Stimulated activated CD8-positive, alpha-beta memory T cell treated with anti-CD3 and anti-CD28 coated beads, Interleukin-4, amount 100 ng/mL, for 4 hours (primary cell): ENCODE results near the gene SIGLEC9.

ENCODE experiments used
- DNase-seq, 2 donors: peaks; one replicate each; pipeline ENCODE4 v3.0.0-alpha.2; 2020; ENCODE audit warnings: low read depth in 2 of 2, low spot score in 1 of 2

SIGLEC9 gene

DNA sequence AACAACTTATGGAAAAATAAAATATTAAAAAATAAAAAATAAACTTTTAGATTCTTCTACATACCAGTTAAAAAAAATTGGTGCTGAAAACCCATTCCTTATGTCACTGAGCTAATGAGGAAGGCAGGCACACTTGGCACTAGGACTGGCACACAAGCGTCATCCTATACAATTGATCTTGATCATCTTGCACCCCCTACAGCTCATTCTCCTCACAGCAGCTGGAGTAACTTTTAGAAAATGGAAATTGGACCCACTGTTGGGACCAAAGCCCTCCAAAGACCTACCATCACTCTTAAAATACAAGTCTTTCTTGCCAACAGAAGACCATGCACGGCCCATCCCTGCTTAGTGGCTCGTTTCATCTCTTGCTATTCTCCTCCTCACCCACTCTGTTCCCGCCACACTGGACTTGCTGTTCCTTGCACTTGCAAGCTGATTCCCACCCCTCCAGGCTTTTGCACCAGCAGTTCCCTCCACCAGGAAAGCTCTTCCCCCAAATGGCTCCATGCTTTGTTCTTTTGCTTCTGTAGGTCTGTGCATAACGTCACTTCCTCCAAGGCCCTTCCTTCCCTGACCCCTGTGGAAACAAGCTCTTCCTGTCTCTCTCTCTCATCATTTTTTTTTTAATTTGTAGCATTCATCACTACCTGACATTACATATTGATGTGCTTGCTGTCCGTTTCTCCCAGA lies 28.1 kb upstream of the SIGLEC9 start:
- no peak for DNase-seq

GRCh38 chr19:51097166-51097738 lies 27.5 kb upstream of the SIGLEC9 start:
- DNase-seq = peak; percentile 34 to 52

GRCh38 chr19:51097796-51098195 lies 26.9 kb upstream of the SIGLEC9 start:
- no peak for DNase-seq

DNA sequence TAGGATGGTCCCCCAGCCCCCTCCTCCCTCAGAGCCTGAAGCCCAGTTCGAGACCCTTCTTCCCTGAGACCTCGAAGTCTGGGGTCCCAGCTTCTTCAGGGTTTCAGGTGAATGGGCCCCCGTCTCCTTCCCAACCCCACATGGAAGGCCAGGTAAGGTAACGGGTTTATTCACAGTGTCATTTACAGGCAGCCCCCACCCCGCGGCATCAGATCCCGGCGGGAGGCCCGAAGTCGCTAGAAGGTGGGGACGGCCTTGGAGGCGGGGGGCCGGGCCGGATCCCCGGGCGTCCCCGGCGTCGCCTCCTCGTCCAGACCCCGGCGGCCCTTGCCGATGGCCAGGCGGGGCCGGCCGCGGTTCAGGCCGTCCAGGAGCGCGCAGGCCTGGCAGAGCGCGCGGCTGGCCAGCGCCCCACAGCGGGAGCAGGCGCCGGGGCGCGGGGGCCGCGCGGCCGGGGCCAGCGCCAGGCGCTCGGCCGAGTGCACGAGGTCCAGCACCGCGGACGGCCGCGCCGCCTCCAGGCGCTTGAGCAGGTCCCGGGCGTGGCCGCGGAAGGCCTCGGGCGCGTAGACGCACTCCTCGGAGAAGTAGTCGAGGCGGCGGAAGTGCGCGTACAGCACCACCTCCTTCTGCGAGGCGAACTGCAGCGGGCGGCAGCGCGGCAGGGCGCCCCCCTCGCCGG lies 26.2 kb upstream of the SIGLEC9 start:
- DNase-seq = no peak

GRCh38 chr19:51099047-51099382 lies 25.7 kb upstream of the SIGLEC9 start:
- DNase-seq = no peak

GRCh38 chr19:51100601-51101000 lies 24.1 kb upstream of the SIGLEC9 start:
- DNase-seq = no peak

- DNase-seq = no peak
Measured at GRCh38 chr19:51101171-51101865, 23.4 kb upstream of the SIGLEC9 start.

DNA sequence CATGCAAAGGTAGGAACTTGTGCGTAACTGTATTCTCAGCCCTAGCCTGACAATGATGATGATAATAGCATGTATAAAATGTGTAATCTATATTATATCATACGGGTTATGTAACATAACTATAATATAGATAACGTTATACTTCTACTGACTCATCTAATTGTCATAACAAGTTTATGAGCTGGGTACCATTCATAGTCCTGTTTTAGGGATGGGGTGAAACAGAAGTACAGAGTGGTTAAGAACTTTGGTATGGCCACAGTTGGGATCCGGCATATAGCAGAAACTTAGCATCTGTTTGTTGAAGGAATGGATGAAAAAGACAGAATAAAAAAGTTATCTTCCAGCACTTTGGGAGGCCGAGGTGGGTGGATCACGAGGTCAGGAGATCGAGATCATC lies 21.7 kb upstream of the SIGLEC9 start:
- DNase-seq = no peak

GRCh38 chr19:51103926-51104341 lies 20.8 kb upstream of the SIGLEC9 start:
- DNase-seq = no peak

GRCh38 chr19:51107406-51108065 lies 17.2 kb upstream of the SIGLEC9 start:
- no peak for DNase-seq

GRCh38 chr19:51108066-51108804 lies 16.5 kb upstream of the SIGLEC9 start, which contains the start of gene CTU1:
Gene CTU1, minus strand, starts transcription at chr19:51108409. Its CDS starts 3,840 bp downstream, at chr19:51104569.
- peak; percentile 94 to 98 for DNase-seq

DNA sequence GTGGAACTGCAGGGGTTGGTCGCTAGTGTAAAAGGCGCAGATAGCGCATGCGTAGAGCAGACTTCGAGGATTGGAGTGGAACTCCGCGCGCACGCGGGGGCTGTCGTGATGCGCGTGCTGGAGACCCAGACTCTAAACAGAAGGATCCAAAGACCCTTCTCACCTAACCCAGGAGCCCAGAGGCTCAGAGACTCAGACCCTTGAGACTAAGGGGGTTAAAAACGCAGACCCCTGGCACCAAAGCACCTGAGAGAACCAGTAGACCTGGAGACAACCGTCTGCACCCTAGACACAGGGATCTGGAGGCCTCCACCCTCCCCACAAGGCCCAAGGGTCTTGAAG lies 15.9 kb upstream of the SIGLEC9 start:
- DNase-seq = no peak

DNA sequence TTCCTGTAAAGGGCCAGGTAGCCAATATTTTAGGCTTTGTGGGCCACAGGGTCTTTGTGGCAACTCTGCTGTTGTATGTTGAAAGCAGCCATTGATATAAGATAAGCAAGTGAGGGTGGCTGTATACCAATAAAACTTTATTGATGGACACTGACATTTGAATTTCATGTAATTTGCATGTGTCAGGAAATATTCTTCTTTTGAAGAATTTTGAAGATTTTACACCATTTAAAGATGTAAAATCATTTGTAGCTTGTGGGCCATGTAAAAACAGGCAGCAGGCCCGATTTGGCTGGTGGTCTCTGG lies 14.1 kb upstream of the SIGLEC9 start:
- no peak for DNase-seq

DNA sequence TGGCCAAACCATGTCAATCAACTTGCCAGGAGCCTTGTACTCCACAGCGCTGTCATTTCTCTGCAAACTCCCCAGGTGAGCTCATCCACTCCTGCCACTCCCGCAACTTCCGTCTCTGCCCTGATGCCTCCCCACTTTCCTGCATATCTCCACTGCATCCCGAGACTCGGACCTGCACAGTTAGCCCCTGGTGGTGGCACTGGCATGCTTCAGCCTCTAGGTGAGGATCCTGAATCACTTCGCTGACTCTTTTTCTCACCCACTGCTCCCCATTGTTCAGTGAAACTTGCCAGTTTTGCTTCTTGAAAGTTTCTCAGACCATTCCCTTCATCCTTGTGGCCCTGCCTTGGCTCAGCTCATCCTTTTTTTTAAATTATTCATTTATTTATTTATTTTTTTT lies 13.1 kb upstream of the SIGLEC9 start:
- no peak for DNase-seq

DNA sequence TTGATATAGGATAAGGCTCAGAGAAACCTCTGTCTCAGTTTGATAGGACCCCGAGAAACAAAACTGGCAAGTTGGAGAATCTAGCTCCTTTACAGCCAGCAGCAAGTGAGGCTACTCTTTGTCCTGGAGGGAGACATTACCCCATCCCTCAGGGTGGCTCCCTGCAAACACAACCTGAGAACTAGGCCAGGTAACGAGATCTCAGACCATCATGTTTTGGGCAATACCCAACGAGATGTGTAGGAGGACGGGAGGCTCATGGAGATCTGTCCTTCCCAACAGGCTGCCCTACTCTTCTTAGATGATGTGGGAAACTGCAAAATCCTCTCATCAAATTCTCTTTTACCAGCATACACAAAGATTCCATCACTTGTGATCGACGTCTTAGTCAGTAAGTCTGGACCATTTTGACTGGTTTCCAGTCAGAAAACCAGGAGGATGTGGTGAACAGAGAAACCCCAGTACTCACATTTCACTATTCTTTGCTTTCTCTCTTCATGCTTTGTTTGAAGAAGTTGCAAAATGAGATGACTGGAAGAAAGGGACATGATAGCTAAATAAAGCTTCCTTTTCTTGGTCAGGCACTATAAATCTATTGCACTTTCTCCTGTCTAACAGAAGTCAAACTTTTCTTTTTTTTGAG lies 10.5 kb upstream of the SIGLEC9 start:
- no peak for DNase-seq

DNA sequence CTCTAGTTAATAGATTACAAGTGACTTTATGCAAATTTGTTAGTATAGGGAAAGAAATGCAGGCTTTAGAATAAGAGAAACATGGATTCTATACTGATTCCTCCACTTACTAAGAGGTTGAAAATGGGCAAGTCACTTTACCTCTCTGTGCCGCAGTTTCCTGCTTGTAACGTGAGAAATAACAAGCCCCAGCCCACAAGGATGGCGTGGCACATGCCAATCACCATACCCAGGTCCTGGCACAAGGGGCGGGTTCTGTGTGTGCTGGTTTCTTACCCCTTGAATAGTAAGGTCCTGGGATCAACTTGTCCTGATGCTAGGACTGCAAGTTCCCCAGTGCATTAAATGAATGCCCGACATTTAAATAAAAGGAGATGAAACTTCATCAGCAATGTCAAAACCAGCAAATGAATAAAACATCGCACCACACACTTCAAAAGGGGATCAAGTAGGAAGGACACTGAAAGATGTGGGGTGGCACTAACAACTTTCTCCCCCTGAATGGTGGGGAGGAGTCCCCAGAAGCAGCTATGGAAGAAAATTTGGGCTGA lies 7.9 kb upstream of the SIGLEC9 start:
- DNase-seq = no peak

- DNase-seq = no peak
Measured at GRCh38 chr19:51119101-51119500, 5.6 kb upstream of the SIGLEC9 start.

DNA sequence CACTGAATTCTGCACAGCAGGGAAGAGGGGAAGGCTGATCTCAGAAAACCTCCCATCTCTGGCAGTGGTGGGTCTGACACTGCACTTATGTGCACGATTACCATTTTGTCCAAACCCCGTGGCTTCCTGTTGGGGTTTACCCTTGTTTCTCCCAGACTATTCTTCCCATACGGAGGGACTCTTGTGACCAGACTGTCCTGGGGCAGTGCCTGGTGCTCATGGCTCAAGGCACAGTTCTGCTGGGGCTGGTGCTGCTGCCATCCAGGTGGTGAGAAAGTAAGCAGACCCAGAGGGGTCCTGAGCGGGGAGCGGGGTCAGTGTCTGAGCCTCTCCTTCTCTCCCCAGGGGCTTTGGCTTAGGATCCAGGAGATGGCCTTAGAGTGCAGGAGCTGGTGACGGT lies 5.1 kb upstream of the SIGLEC9 start:
- no peak for DNase-seq

GRCh38 chr19:51120160-51120559 lies 4.5 kb upstream of the SIGLEC9 start:
- DNase-seq = no peak

DNA sequence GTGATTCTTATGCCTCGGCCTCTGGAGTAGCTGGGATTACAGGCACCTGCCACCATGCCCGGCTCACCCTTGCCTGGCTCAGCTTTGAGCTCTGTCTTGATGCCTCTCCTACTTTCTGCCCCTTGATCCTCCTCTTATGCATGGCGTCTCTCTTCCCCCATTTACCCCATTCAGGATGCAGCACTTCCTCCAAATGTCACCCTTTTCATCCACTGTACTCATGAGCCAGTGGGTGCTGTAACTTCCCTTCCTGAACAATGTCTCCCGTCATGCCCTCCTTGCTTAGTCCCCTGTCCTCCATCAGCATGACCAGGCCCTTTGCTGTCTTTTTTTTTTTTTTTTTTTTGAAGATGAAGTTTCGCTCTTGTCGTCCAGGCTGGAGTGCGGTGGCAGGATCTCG lies 3.4 kb upstream of the SIGLEC9 start:
- no peak for DNase-seq
